ENCODE data around the gene NAPEPLD.
"Not testable (repeated sequence)": the region's sequence is repeated elsewhere in the genome, so short reads cannot be mapped to it uniquely, and the experiment has no call there.

The NAPEPLD gene

DNA sequence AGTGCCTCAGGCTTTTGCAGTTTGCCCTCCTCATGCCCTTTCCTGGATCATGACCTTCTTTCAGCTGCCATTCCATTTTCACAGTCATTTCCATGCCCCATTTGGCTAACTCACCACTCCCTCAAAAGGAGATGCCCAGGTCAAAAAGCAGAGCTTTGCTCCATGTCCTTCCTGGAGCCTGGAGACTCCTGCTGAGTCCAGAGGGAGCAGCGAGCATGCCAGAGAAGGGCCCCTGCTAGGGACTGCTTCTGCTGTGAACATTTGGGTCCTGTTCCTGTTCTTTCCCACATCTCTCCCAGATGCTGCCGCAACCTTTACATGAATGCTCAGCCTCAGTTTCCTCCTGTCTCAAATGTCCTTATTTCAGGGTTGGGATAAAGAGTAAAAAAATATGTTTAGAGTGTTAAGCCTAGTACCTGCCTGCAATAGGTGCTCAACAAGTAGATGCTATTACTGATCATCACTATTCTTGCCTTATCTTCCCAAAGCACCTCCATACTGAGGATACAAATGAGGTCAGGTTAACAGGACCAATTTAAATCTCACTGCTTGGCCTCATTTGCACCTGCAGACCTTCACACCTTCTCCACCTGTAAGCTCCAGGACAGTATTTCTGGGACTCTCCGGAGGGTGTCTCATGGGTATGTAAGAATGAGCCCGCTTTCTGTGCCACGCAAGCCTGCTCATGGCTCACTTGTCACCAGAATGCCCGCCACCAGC is 23.0 kb upstream of the NAPEPLD start:
- not testable (repeated sequence) for H3K79me1 ChIP-seq (replicated peaks; ENCODE audit: low read length, poor library complexity, severe bottlenecking); H3K4me3 ChIP-seq (ENCODE audit: insufficient read depth in 1 of 2, low read depth in 1 of 2, low read length in 2 of 2); H3K9ac ChIP-seq (ENCODE audit: low read length); H3K4me2 ChIP-seq (ENCODE audit: low read length, poor library complexity, severe bottlenecking); H4K91ac ChIP-seq (ENCODE audit: low read length); H3K9me3 ChIP-seq (ENCODE audit: control insufficient read depth, low read length); H2AK5ac ChIP-seq (ENCODE audit: low read length, severe bottlenecking); H2BK15ac ChIP-seq (ENCODE audit: low read depth, poor library complexity, severe bottlenecking); H2BK120ac ChIP-seq (ENCODE audit: low read depth, low read length); H3K36me3 ChIP-seq (ENCODE audit: control insufficient read depth in 1 of 2, insufficient read depth in 2 of 2, low read depth in 1 of 2, low read length in 2 of 2); H2AFZ ChIP-seq (ENCODE audit: low read depth, low read length); H3K23ac ChIP-seq (ENCODE audit: low read length in 2 of 2); H4K8ac ChIP-seq (ENCODE audit: low read length); H2BK12ac ChIP-seq (ENCODE audit: low read length in 2 of 2); H3K27me3 ChIP-seq (ENCODE audit: control insufficient read depth in 1 of 2, insufficient read depth in 1 of 2, low read length in 2 of 2); H2BK5ac ChIP-seq (ENCODE audit: low read depth, low read length, poor library complexity, severe bottlenecking); H3K27ac ChIP-seq (ENCODE audit: low read length, poor library complexity, severe bottlenecking); H3K4me1 ChIP-seq (ENCODE audit: control insufficient read depth, insufficient read depth, low read depth, low read length); DNase-seq; H3K14ac ChIP-seq (ENCODE audit: low read length in 2 of 2); H3K4ac ChIP-seq (ENCODE audit: low read depth in 1 of 2, low read length in 2 of 2); H3K18ac ChIP-seq (ENCODE audit: low read depth in 1 of 2, low read length in 2 of 2)
- 95% methylated on average over 5 of the region's 6 CpGs for WGBS

- H3K4me2 ChIP-seq (ENCODE audit: low read length, poor library complexity, severe bottlenecking); H3K23ac ChIP-seq (ENCODE audit: low read length in 2 of 2); H3K9ac ChIP-seq (ENCODE audit: low read length); H3K4ac ChIP-seq (ENCODE audit: low read depth in 1 of 2, low read length in 2 of 2); H3K14ac ChIP-seq (ENCODE audit: low read length in 2 of 2); H3K79me1 ChIP-seq (replicated peaks; ENCODE audit: low read length, poor library complexity, severe bottlenecking); H2AFZ ChIP-seq (ENCODE audit: low read depth, low read length); H2AK5ac ChIP-seq (ENCODE audit: low read length, severe bottlenecking); H3K27ac ChIP-seq (ENCODE audit: low read length, poor library complexity, severe bottlenecking); H2BK120ac ChIP-seq (ENCODE audit: low read depth, low read length); H4K8ac ChIP-seq (ENCODE audit: low read length); H3K36me3 ChIP-seq (ENCODE audit: control insufficient read depth in 1 of 2, insufficient read depth in 2 of 2, low read depth in 1 of 2, low read length in 2 of 2); H3K4me1 ChIP-seq (ENCODE audit: control insufficient read depth, insufficient read depth, low read depth, low read length); H2BK15ac ChIP-seq (ENCODE audit: low read depth, poor library complexity, severe bottlenecking); H2BK5ac ChIP-seq (ENCODE audit: low read depth, low read length, poor library complexity, severe bottlenecking); H3K27me3 ChIP-seq (ENCODE audit: control insufficient read depth in 1 of 2, insufficient read depth in 1 of 2, low read length in 2 of 2); H3K4me3 ChIP-seq (ENCODE audit: insufficient read depth in 1 of 2, low read depth in 1 of 2, low read length in 2 of 2); H4K91ac ChIP-seq (ENCODE audit: low read length); H3K18ac ChIP-seq (ENCODE audit: low read depth in 1 of 2, low read length in 2 of 2); H2BK12ac ChIP-seq (ENCODE audit: low read length in 2 of 2); DNase-seq; H3K9me3 ChIP-seq (ENCODE audit: control insufficient read depth, low read length): not testable (repeated sequence)
- 100% methylated on average over 2 of the region's 3 CpGs for WGBS
Observed at GRCh38 chr7:103166921-103167544, 18.1 kb upstream of the NAPEPLD start.

DNA sequence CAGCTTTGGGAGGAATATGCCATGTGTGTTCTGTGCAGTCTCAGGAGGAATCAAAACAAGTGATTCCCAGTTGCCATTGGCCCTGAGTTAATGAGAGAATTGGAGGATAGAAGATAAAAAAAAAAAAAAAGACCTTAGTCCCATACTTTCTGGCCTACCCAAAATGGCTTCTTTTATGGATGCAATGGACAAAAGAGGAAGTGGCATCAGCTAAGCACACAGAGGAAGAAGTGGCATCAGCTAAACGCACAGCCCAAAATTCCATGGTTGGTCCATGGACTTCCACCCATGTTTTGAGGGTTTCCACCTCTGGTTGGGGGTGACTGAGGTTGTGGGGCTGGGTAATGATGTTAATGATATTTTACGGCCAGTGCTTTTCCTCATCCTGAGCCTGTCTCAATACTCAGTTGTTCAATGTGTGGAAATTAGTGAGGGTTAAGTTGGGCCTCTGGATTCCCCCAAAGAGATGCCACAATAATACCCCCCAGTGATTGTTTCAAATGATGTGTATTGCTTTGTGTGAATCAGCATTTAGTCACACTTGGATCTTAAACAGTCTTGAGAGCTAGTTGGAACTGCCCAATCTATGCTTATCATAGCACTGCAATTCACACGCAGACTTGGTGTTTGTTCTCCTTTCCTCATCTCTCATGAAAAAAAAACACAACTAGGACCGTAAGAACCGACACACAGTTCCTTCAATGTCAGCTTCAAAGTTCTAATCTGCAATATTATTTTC is 14.4 kb upstream of the NAPEPLD start:
- H4K91ac ChIP-seq (ENCODE audit: low read length); H3K36me3 ChIP-seq (ENCODE audit: control insufficient read depth in 1 of 2, insufficient read depth in 2 of 2, low read depth in 1 of 2, low read length in 2 of 2); H3K18ac ChIP-seq (ENCODE audit: low read depth in 1 of 2, low read length in 2 of 2); H2BK12ac ChIP-seq (ENCODE audit: low read length in 2 of 2); DNase-seq; H3K4me1 ChIP-seq (ENCODE audit: control insufficient read depth, insufficient read depth, low read depth, low read length); H2AFZ ChIP-seq (ENCODE audit: low read depth, low read length); H3K23ac ChIP-seq (ENCODE audit: low read length in 2 of 2); H3K14ac ChIP-seq (ENCODE audit: low read length in 2 of 2); H2BK15ac ChIP-seq (ENCODE audit: low read depth, poor library complexity, severe bottlenecking); H2BK5ac ChIP-seq (ENCODE audit: low read depth, low read length, poor library complexity, severe bottlenecking); H2BK120ac ChIP-seq (ENCODE audit: low read depth, low read length); H3K9me3 ChIP-seq (ENCODE audit: control insufficient read depth, low read length); H3K79me1 ChIP-seq (replicated peaks; ENCODE audit: low read length, poor library complexity, severe bottlenecking); H2AK5ac ChIP-seq (ENCODE audit: low read length, severe bottlenecking); H3K27me3 ChIP-seq (ENCODE audit: control insufficient read depth in 1 of 2, insufficient read depth in 1 of 2, low read length in 2 of 2); H3K4me2 ChIP-seq (ENCODE audit: low read length, poor library complexity, severe bottlenecking); H4K8ac ChIP-seq (ENCODE audit: low read length); H3K4ac ChIP-seq (ENCODE audit: low read depth in 1 of 2, low read length in 2 of 2); H3K27ac ChIP-seq (ENCODE audit: low read length, poor library complexity, severe bottlenecking): not testable (repeated sequence)
- WGBS: 87% methylated on average over 5 of the region's 5 CpGs
- peak overlapping the region; percentile 76 for H3K9ac ChIP-seq (ENCODE audit: low read length)
- peak overlapping the region in 1 of 2 experiments; percentile 58 for H3K4me3 ChIP-seq (ENCODE audit: insufficient read depth in 1 of 2, low read depth in 1 of 2, low read length in 2 of 2)

DNA sequence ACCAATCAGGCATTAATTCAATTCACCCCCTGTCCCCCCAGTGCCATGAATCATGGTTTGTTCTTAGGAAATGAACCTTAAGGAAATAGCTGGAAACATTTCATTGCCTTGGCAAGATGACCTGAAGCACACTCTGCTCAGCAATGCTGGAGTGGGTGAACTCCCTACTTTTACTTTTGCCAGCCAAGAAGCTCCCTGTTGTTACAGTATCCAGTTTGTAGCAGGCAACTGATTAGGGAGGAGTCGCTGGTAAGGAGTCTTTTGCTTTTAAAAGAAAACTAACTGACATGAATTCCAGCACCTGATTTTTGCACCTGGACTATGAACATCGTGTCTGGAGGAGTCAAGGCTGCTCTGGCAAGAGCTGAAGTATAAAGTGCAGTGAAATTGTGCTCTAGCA is 13.7 kb upstream of the NAPEPLD start:
- not testable (repeated sequence) for H3K79me1 ChIP-seq (replicated peaks; ENCODE audit: low read length, poor library complexity, severe bottlenecking); H3K9me3 ChIP-seq (ENCODE audit: control insufficient read depth, low read length); H2BK5ac ChIP-seq (ENCODE audit: low read depth, low read length, poor library complexity, severe bottlenecking); H2BK12ac ChIP-seq (ENCODE audit: low read length in 2 of 2); H2AFZ ChIP-seq (ENCODE audit: low read depth, low read length); H3K23ac ChIP-seq (ENCODE audit: low read length in 2 of 2); H3K27ac ChIP-seq (ENCODE audit: low read length, poor library complexity, severe bottlenecking); H3K4ac ChIP-seq (ENCODE audit: low read depth in 1 of 2, low read length in 2 of 2); H3K4me1 ChIP-seq (ENCODE audit: control insufficient read depth, insufficient read depth, low read depth, low read length); H3K27me3 ChIP-seq (ENCODE audit: control insufficient read depth in 1 of 2, insufficient read depth in 1 of 2, low read length in 2 of 2); H4K91ac ChIP-seq (ENCODE audit: low read length); H2AK5ac ChIP-seq (ENCODE audit: low read length, severe bottlenecking); H3K4me2 ChIP-seq (ENCODE audit: low read length, poor library complexity, severe bottlenecking); H3K36me3 ChIP-seq (ENCODE audit: control insufficient read depth in 1 of 2, insufficient read depth in 2 of 2, low read depth in 1 of 2, low read length in 2 of 2); H4K8ac ChIP-seq (ENCODE audit: low read length); DNase-seq; H2BK15ac ChIP-seq (ENCODE audit: low read depth, poor library complexity, severe bottlenecking); H2BK120ac ChIP-seq (ENCODE audit: low read depth, low read length); H3K14ac ChIP-seq (ENCODE audit: low read length in 2 of 2); H3K18ac ChIP-seq (ENCODE audit: low read depth in 1 of 2, low read length in 2 of 2)
- 84% methylated on average over 2 of the region's 2 CpGs for WGBS
- H3K9ac ChIP-seq (ENCODE audit: low read length): peak overlapping the region; percentile 76
- H3K4me3 ChIP-seq (ENCODE audit: insufficient read depth in 1 of 2, low read depth in 1 of 2, low read length in 2 of 2): peak overlapping the region in 1 of 2 experiments; percentile 58

Data from mesenchymal stem cell (in vitro differentiated cells and primary cell).